ENCODE results near the gene GLIS1.

Gene GLIS1

DNA sequence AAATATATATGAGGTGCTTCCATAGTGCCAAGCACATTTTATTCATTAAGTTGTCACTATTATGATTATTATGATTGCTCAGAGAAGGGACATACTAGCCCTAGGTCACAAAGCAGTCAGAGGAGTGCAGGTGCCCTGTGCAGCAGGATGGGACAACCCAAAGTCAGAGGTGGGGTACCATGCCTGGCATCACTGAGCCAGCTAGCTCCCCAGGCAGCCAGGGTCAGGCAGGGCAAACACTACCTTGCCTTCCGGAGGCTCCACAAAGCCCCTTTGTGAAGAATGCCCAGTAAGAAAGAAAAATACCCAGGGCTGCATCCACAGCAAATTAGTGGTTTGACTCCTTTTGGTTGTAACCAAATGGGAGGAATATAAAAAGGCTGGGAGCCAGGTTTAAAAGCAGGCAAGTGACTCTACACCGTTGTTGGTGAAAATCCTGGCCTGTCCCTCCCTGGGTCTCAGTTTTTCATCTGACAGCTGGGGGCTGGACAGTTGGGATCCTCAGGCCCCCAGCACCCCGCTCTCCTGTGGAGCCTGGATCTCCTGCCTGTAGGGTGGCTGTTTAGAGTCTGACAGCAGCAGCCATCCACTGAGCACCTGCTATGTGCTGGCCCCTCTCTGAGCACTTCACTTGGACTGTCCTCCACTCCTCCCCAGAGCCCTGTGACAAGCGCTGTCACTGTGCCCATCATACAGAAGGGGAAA, 98.8 kb downstream of the GLIS1 start:
- DNase-seq (ENCODE audit: low read depth in 1 of 2, low spot score in 1 of 2): no peak

GRCh38 chr1:53639251-53639763, 99.7 kb downstream of the GLIS1 start:
- DNase-seq (ENCODE audit: low read depth in 1 of 2, low spot score in 1 of 2): no peak

- DNase-seq (ENCODE audit: low read depth in 1 of 2, low spot score in 1 of 2): no peak
Observed at GRCh38 chr1:53638360-53639035, 100.5 kb downstream of the GLIS1 start.

DNA sequence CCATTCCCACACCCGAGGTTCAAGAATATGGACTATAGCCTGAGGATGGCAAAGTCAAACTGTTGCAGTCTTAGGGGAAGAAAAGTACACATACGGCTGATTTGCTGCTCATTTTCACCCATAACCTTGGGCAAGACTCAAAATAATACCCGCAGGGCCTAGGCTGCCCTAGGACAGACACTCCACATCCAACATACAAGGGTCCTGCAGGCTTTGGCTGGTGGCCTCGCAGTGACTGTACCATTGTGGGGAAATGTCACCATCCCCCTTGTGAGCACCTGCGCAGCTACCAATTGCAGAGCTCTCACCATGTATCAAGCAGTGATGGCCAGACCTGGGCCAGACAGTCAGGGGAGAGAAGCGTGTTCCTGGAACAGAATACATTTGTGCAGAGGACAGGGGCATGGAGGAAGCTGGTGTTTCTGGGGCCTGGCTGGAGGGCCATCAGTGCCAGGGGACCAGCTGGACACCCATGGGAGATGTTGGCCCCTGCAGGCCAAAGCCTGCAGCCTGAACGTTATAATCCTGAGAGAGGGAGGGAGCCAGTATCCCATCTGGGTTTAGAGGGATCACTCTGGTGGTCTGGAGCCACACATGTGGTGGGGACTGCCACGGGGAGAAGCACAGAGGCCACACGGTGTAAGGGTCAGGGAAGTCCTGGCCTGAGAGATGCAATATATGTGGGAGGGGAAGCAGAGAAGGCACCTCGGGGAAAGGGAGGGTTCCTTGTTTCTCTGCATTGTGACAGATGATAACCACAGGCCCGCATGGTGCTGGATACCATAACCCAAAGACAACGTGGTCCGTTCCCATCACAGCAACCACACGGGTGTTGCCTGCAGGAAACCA, 101.2 kb downstream of the GLIS1 start:
- no peak for DNase-seq (ENCODE audit: low read depth in 1 of 2, low spot score in 1 of 2)

DNA sequence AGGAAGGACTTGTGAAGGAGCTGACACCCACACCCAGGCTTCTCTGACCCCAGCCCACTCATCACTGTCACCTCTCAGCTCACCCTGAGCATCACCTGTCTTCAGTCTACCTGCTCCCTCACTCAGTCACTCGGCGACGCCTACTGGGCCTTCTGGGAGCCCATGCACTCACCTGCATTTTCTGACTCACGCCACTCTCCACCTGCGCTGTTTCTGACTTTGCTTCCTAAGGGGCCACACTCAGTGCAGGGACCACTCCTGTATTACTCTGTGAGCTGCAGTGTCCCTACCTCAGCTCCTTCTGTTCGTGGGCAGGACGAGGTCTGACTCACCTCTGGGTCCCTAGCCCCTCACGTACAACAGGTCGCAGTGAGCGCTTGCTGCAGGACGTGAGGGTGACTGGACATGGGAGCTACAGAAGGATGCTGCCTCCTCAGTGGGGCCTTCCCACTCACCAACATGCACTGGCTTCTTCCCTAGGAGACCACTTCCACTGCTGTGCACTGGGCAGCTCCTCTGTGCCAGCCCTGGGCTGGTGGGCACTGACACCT, 102.3 kb downstream of the GLIS1 start:
- no peak for DNase-seq (ENCODE audit: low read depth in 1 of 2, low spot score in 1 of 2)

DNA sequence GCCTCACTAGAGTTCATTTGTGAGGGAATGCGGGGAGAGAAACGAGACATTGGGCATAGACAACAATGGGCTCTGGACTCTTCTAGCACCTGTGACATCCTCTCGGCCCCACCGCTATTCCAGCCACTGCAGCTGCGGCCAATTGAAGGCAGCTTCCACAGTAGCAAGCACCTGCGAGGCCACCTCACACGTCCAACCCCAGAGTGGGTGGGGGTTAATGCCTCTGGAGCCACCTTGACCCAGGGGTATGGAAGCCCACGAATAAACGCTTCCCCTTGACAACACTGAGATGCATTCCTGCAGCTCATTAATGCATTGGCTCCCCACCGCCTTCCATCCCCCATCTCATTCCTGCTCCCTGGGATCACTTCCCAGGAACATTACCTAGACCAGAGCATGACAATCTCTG, 104.4 kb downstream of the GLIS1 start:
- no peak for DNase-seq (ENCODE audit: low read depth in 1 of 2, low spot score in 1 of 2)

DNA sequence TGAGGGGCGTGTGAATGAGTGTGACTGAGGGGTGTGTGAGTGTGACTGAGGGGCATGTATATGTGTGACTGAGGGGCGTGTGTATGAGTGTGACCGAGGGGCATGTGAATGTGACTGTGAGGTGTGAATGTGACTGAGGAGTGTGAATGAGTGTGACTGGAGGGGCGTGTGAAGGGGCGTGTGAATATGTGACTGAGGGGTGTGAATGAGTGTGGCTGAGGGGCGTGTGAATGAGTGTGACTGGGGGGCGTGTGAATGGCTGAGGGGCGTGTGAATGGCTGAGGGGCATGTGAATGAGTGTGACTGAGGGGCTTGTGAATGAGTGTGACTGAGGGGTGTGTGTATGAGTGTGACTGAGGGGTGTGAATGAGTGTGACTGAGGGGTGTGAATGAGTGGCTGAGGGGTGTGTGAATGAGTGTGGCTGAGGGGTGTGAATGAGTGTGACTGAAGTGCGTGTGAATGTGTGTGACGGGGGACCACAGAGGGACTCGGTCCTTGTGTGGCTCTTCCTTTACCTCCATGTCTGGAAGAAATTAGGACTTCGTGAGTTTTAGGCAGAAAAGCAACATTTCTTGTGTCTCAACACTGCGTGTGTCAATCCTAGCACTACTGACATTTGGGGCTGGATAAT, 105.8 kb downstream of the GLIS1 start:
- DNase-seq (ENCODE audit: low read depth in 1 of 2, low spot score in 1 of 2): no peak

DNA sequence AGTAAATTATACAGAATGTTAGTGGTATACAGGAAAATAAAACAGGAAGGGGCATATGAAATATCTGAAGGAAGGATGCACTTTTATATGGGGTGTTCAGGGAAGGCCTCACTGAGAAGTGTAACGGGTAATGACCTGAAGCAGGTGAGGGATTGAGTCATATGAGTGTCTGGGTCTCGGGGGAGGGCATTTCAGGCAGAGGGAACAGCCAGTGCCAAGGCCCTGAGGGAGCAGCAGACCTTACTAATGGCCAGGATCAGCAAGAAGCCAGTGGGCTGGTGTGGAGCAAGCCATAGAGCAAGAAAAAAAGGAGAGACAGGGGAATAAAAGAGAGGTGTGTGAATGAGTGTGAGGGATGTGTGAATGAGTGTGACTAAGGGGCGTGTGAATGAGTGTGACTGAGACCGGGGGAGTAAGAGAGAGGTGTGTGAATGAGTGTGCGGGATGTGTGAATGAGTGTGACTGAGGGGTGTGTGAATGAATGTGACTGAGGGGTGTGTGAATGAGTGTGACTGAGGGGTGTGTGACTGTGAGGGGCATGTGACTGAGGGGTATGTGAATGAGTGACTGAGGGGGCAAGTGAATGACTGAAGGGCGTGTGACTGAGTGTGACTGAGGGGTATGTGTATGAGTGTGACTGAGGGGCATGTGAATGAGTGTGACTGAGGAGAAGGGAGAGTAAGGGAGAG, 107.2 kb downstream of the GLIS1 start:
- no peak for DNase-seq (ENCODE audit: low read depth in 1 of 2, low spot score in 1 of 2)

GRCh38 chr1:53629101-53629691, 109.8 kb downstream of the GLIS1 start:
- no peak for DNase-seq (ENCODE audit: low read depth in 1 of 2, low spot score in 1 of 2)

GRCh38 chr1:53628286-53628955, 110.5 kb downstream of the GLIS1 start:
- no peak for DNase-seq (ENCODE audit: low read depth in 1 of 2, low spot score in 1 of 2)

DNA sequence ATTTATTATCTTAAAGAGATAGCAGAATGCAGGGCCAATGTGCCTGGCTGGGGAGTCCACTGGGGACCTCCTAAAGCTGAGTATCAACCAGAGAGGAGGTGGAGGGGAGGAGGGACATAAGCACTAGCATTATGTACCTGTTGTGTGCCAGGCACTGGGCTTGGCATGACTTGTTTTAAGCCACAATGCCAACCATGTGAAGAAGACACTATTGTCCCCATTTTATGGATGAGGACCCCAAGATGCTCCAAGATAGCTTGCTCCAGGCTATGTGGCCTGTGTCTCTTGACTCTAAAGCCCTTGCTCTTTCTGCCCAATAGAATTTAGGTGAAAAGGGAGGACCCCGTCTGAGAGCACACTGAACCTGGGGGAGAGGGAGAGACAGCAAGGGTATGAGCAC, 111.3 kb downstream of the GLIS1 start:
- DNase-seq (ENCODE audit: low read depth in 1 of 2, low spot score in 1 of 2): no peak

DNA sequence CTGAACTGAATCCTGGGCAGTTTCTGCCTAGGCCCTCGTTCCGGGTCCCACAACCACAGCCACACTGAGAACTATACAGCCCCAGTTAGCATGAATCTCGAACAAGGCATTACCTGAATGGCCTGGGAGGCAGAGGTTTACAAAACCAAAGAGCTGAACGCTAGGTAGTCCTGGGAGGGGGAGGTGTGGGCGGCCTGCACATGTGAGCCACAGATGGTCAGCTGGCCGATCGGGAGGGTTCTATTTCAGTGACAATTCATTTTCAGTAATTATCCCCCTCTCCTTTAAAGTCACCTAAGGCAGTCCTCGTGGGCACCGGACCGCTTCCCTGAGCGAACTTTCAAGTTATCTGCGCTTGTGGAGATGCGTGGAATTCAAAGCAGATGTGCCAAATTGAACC, 111.9 kb downstream of the GLIS1 start:
- DNase-seq (ENCODE audit: low read depth in 1 of 2, low spot score in 1 of 2): no peak

DNA sequence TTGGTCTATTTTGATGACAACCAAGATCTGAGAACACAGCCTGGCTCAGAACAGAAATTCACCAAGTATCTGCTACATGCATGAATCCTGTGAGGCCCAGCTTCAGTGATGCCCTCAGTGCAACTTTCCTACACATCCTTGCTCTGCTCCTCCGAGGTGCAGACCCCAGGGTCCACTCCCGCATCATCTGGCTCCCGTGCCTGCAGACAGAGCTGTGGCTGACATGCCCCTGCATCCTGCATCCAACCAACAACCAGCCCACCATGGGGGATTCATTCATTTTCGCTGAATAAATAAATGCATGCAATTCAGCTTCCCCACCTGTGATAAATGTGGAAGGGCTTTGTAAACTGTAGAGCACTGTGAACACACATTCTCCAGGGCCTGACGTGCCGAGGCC, 112.3 kb downstream of the GLIS1 start:
- DNase-seq (ENCODE audit: low read depth in 1 of 2, low spot score in 1 of 2): no peak

DNA sequence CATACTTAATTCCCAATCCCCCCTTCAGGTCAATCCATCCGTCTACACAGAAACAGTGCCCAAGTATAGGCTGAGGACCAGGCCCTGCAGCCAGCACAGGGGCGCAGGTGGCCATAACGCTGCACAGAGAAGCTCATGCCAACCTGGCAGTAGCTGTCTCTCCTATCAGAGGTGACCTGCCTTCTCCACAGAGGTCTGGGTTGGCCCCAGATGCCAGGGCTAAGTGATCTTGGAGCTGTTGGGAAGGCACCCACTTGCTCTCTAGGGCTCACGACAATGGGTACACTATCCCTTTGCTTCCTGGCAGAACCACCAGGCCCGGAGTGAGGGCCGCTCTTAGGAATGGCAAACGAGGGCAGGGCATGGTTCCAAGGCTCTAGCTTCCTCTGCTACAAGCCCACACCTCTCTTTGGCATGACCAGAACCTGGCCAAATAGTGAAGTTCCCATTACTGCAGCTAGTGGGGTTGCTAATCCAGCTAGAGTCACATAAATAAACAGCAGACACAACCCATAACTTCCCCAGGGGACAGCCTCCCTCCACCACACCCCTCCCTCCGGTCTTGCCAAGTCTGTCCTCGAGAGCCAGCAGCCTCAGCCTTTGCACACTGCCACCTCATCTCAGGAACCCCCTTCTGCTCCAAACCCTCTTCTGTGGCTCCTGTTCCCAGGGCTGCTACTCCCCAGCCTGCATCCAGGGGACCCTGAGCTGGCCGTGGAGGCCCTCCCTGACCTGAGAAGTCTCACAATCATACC, 113.0 kb downstream of the GLIS1 start:
- no peak for DNase-seq (ENCODE audit: low read depth in 1 of 2, low spot score in 1 of 2)

DNA sequence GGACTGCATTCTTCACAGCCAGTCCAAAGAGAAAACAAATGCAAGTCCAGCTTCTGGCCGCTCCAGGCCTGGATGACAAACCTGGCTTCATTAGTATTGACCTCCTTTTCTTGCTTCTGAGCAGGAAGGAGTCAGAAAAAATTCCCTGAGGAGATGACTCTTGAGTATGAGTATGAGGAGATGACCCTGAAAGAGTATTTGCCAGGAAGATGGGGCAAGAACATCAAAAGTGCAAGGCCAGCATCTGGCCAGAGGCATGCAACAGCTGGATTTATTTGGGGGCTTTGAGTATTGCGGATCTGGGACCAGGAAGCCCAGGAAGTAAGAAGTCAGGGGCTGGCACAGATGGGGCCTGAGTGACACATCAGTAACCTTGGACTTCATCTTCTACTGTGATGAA, 113.9 kb downstream of the GLIS1 start:
- no peak for DNase-seq (ENCODE audit: low read depth in 1 of 2, low spot score in 1 of 2)

DNA sequence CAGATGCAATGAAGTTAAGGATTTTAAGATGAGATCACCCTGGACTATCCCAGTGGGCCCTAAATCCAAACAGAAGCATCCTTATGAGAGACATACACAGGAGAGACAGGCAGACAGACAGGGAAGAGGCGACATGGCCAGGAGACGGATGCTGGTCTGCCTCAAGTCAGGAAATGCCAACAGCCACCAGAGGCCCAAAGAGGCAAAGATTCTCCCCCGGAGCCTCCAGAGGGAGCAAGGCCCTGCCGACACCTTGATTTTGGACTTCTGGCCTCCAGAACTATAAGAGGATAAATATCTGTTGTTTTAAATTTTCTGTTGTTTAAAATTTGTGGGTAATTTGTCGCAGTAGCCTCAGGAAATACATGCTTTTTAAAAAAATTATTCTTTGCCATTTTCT, 116.4 kb downstream of the GLIS1 start:
- no peak for DNase-seq (ENCODE audit: low read depth in 1 of 2, low spot score in 1 of 2)

GRCh38 chr1:53621144-53621543, 117.8 kb downstream of the GLIS1 start:
- no peak for DNase-seq (ENCODE audit: low read depth in 1 of 2, low spot score in 1 of 2)

GRCh38 chr1:53620061-53620855, 118.7 kb downstream of the GLIS1 start:
- no peak for DNase-seq (ENCODE audit: low read depth in 1 of 2, low spot score in 1 of 2)

Data from activated T-helper 1 cell treated with anti-CD3 and anti-CD28 coated beads, Interleukin-2, amount 50 U/mL, for 16 hours (primary cell).